Measurements from ENCODE around the gene MYCBP2.
"Not testable (repeated sequence)": the region's sequence is repeated elsewhere in the genome, so short reads cannot be mapped to it uniquely, and the experiment has no call there.

MYCBP2 gene

GRCh38 chr13:77326905-77327604 is at the start of gene MYCBP2:
Gene MYCBP2, minus strand, starts transcription at chr13:77327094. Its CDS starts 319 bp downstream, at chr13:77326775.
- DNase-seq, result peak; percentile 94 to 97

- no peak for DNase-seq
Measured at GRCh38 chr13:77375560-77376108, 48.7 kb upstream of the MYCBP2 start.

GRCh38 chr13:77374786-77375185 is 47.9 kb upstream of the MYCBP2 start:
- no peak for DNase-seq

- DNase-seq, result no peak
Measured at GRCh38 chr13:77374339-77374738, 47.4 kb upstream of the MYCBP2 start.

- DNase-seq, result no peak
Measured at GRCh38 chr13:77373502-77373901, 46.6 kb upstream of the MYCBP2 start.

- no peak for DNase-seq
Measured at GRCh38 chr13:77372275-77372674, 45.4 kb upstream of the MYCBP2 start.

- no peak for DNase-seq
Measured at GRCh38 chr13:77370888-77371287, 44.0 kb upstream of the MYCBP2 start.

- DNase-seq, result no peak
Measured at GRCh38 chr13:77362166-77362565, 35.3 kb upstream of the MYCBP2 start.

GRCh38 chr13:77360032-77360685 is 33.3 kb upstream of the MYCBP2 start:
- no peak for DNase-seq

GRCh38 chr13:77359171-77359570 is 32.3 kb upstream of the MYCBP2 start:
- no peak for DNase-seq

GRCh38 chr13:77358001-77358400 is 31.1 kb upstream of the MYCBP2 start:
- DNase-seq, result no peak

- no peak for DNase-seq
Measured at GRCh38 chr13:77356155-77356554, 29.3 kb upstream of the MYCBP2 start.

- no peak for DNase-seq
Measured at GRCh38 chr13:77353995-77354394, 27.1 kb upstream of the MYCBP2 start.

- DNase-seq, result no peak
Measured at GRCh38 chr13:77351315-77351714, 24.4 kb upstream of the MYCBP2 start.

- DNase-seq, result no peak
Measured at GRCh38 chr13:77350811-77351210, 23.9 kb upstream of the MYCBP2 start.

- DNase-seq, result no peak
Measured at GRCh38 chr13:77349365-77349764, 22.5 kb upstream of the MYCBP2 start.

GRCh38 chr13:77347351-77347750 is 20.5 kb upstream of the MYCBP2 start:
- not testable (repeated sequence) for DNase-seq

- no peak for DNase-seq
Measured at GRCh38 chr13:77345150-77345780, 18.4 kb upstream of the MYCBP2 start.

GRCh38 chr13:77343841-77344240 is 16.9 kb upstream of the MYCBP2 start:
- DNase-seq, result no peak

GRCh38 chr13:77339408-77339807 is 12.5 kb upstream of the MYCBP2 start:
- no peak for DNase-seq

- DNase-seq, result no peak
Measured at GRCh38 chr13:77338961-77339401, 12.1 kb upstream of the MYCBP2 start.

GRCh38 chr13:77338329-77338728 is 11.4 kb upstream of the MYCBP2 start:
- no peak for DNase-seq

GRCh38 chr13:77337159-77337558 is 10.3 kb upstream of the MYCBP2 start:
- no peak for DNase-seq

GRCh38 chr13:77335543-77335942 is 8.6 kb upstream of the MYCBP2 start:
- no peak for DNase-seq

Data from NCI-H524 (cell line).